ENCODE measurements around the gene PTP4A2. TPM values are rescaled to one million over a fixed set of nuclear protein-coding genes. Genes with fewer than 3 reads are reported as not detected.
A peak's percentile ranks its signal among the peaks of the same experiment; 100 is the strongest.

The PTP4A2 gene
- total and polyA plus RNA-seq, 2 of the 13 experiments (the other 11 are each of a cell fraction or from before 2014, with no cell fraction given): 173 to 225 TPM

DNA sequence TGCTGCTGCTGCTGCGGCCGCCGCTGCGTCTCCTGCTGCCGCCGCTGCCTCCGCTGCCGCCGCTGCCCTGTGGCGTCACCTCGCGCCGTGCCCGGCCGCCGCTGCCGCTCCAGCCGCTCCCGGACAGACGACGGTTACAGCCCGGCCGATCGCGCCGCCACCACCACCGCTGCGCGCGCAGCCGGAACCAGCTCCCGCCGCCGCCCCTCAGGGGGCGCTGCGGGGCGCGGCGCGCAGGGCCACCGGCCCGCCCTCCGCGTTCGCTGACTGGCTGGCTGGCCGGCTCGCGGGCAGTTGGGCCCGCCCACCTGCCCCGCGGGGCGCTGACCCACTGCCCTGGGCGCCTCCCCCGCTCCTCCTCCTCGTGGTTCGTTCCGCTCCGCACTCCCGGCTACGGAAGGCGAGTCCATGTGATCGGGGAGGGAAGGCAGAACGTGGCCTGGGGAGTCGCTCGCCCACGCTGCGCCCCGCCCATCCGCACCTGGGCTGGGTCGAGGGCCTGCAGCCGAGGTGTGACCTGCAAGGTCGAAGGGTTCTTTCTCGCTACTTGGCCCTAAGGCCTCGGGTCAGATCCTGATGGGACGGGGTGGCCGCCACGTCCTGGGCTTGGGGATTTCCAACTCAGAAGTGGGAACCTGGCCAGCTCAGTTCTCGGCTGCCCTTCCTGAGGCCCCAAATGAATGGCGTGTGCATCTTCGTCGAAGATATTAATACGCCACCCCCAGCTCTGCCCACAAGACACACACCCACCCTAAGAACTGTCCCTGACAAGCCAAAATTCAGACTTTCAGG, at the start of gene PTP4A2 (continued):
- TF ChIP-seq NFAT5 (CRISPR knock-in tag; IDR thresholded peaks at IDR 0.05): peak; percentile 96
- TF ChIP-seq HBP1 (CRISPR knock-in tag; IDR thresholded peaks at IDR 0.05; ENCODE audit: low read depth): peak; percentile 81; the same call in 1 of the 2 replicates
- peak; percentile 49 for TF ChIP-seq POLR2AphosphoS5 (IDR thresholded peaks at IDR 0.05; ENCODE audit: low read depth, low read length)
- peak; percentile 96 for TF ChIP-seq ZNF30 (CRISPR knock-in tag; IDR thresholded peaks at IDR 0.05)
- TF ChIP-seq MZF1 (CRISPR knock-in tag; IDR thresholded peaks at IDR 0.05; ENCODE audit: borderline replicate concordance): 0 out of 2 replicates have a peak, but pooled peaks have one; percentile 63
- peak; percentile 88 for TF ChIP-seq DMAP1 (CRISPR knock-in tag; IDR thresholded peaks at IDR 0.05)
- peak; percentile 97 for TF ChIP-seq ARNT2 (CRISPR knock-in tag; IDR thresholded peaks at IDR 0.05; ENCODE audit: low read depth)
- TF ChIP-seq ZNF891 (CRISPR knock-in tag; IDR thresholded peaks at IDR 0.05): peak; percentile 83; the same call in 1 of the 2 replicates
- no peak for TF ChIP-seq ZNF597 (CRISPR knock-in tag; IDR thresholded peaks at IDR 0.05)
- 0 out of 2 replicates have a peak, but pooled peaks have one; percentile 34 for TF ChIP-seq BRCA1 (CRISPR knock-in tag; IDR thresholded peaks at IDR 0.05)
- TF ChIP-seq PITX1 (CRISPR knock-in tag; IDR thresholded peaks at IDR 0.05): peak; percentile 84
- TF ChIP-seq ZNF3 (CRISPR knock-in tag; IDR thresholded peaks at IDR 0.05): peak; percentile 75; the same call in 1 of the 2 replicates
- TF ChIP-seq MLX (CRISPR knock-in tag; IDR thresholded peaks at IDR 0.05): peak; percentile 89
- peak; percentile 97 for TF ChIP-seq ZNF747 (CRISPR knock-in tag; IDR thresholded peaks at IDR 0.05; ENCODE audit: borderline replicate concordance)
- no peak for TF ChIP-seq ZNF737 (CRISPR knock-in tag; IDR thresholded peaks at IDR 0.05; ENCODE audit: borderline replicate concordance)
- no peak for TF ChIP-seq NCOA5 (CRISPR knock-in tag; IDR thresholded peaks at IDR 0.05)
- TF ChIP-seq FOXK2 (IDR thresholded peaks at IDR 0.05): peak; percentile 87
- TF ChIP-seq DPF2 (CRISPR knock-in tag; IDR thresholded peaks at IDR 0.05; ENCODE audit: borderline replicate concordance, low read depth): peak; percentile 51; the same call in 1 of the 2 replicates
- 0 out of 2 replicates have a peak, but pooled peaks have one; percentile 68 for TF ChIP-seq ZNF644 (CRISPR knock-in tag; IDR thresholded peaks at IDR 0.05; ENCODE audit: low read depth)

All from HepG2 (cell line).